ENCODE data around the gene PRSS57. TPM values are rescaled to one million over a fixed set of nuclear protein-coding genes. Genes with fewer than 3 reads are reported as not detected.

Gene PRSS57
- total and polyA plus RNA-seq, 2 of the 13 experiments (the other 11 are each of a cell fraction or from before 2014, with no cell fraction given), result 0.12 TPM; not detected in 1

- peaks cover 59% of the 10 kb centered on the region for H3K4me1 ChIP-seq (ENCODE audit: insufficient read depth, low read length)
- ChIA-PET POLR2A (interaction anchor here (0.8 to 2.8 kb wide), 15 partner anchors 10 to 130 kb away, joined by 3 to 21 read pairs (median 4); partner anchors contain the start of genes BSG, FSTL3 and POLRMT), CTCF (ENCODE audit: low intra/inter-chr PET ratio, low total read pairs) (no interaction called here)
- H3K79me2 ChIP-seq (ENCODE audit: insufficient read depth, low read length), result peaks cover 70% of the 10 kb centered on the region
- ATAC-seq (peak; percentile 80), FAIRE-seq (peak; percentile 94), DNase-seq (ENCODE audit: low spot score) (peak; percentile 95)
- H2AFZ ChIP-seq (ENCODE audit: low read length), result no peak overlapping the region
- H3K9me3 ChIP-seq (ENCODE audit: low read length), result no peaks in the 10 kb centered on the region
- peaks cover 4 to 20% of the 10 kb centered on the region in 2 experiments; a peak in 4 of 5 replicates for H3K36me3 ChIP-seq (replicated peaks in 1 of 2; ENCODE audit: control insufficient read depth in 1 of 2, insufficient read depth in 2 of 2, low read length in 2 of 2)
- in situ Hi-C loops (cut with HindIII; ENCODE audit: extremely low pct_ligation_motif_present, low pct_unique_long_range_greater_than_20kb), result no loop called here
- 0% methylated on average over 9 of the region's 20 CpGs for WGBS (ENCODE audit: low lambda C conversion rate)
- peak overlapping the region; percentile 96 for H3K27ac ChIP-seq (ENCODE audit: extremely low read length, insufficient read depth, low read length)
- H3K9ac ChIP-seq (ENCODE audit: insufficient read depth, low read depth, low read length), result peak overlapping the region; percentile 91
- peak overlapping the region; percentile 76 to 99 (median 96) for H3K4me3 ChIP-seq (replicated peaks in 1 of 3; ENCODE audit: insufficient read depth in 1 of 3, low read depth in 2 of 3, low read length in 3 of 3)
- H4K20me1 ChIP-seq (ENCODE audit: insufficient read depth, low read length), result peaks cover 56% of the 10 kb centered on the region
- H3K27me3 ChIP-seq (ENCODE audit: control insufficient read depth in 1 of 2, insufficient read depth in 2 of 2, low read length in 2 of 2), result no peaks in the 10 kb centered on the region; a peak in 1 of 5 replicates
- peak overlapping the region; percentile 83 for H3K4me2 ChIP-seq (ENCODE audit: low read depth, low read length)
- no TSS peak for BruUV-seq (replicated peaks)
- intact Hi-C loops (cut with micrococcal nuclease; ENCODE audit: unreplicated experiment), result loop anchor here (10.0 kb wide), 2 partner anchors 76 to 264 kb away; partner anchors contain the start of genes ARID3A and HCN2
- TF ChIP-seq ARID2 (CRISPR knock-in tag; IDR thresholded peaks at IDR 0.05; ENCODE audit: borderline replicate concordance) (no peak), HDAC6 (IDR thresholded peaks at IDR 0.05; ENCODE audit: low read depth, low read length) (no peak), ZNF441 (CRISPR knock-in tag; IDR thresholded peaks at IDR 0.05; ENCODE audit: borderline replicate concordance) (peak; percentile 82; the same call in 1 of the 2 replicates), PRMT3 (CRISPR knock-in tag; IDR thresholded peaks at IDR 0.05; ENCODE audit: borderline replicate concordance, low read depth) (no peak), ZMYM4 (CRISPR knock-in tag; IDR thresholded peaks at IDR 0.05) (0 out of 2 replicates have a peak, but pooled peaks have one; percentile 11), ZNF432 (CRISPR knock-in tag; IDR thresholded peaks at IDR 0.05; ENCODE audit: borderline replicate concordance) (no peak), CREM (IDR thresholded peaks at IDR 0.05) (peak; percentile 71; the same call in 1 of the 2 replicates), CREM (CRISPR knock-in tag; IDR thresholded peaks at IDR 0.05) (no peak), JUNB (CRISPR knock-in tag; IDR thresholded peaks at IDR 0.05; ENCODE audit: borderline replicate concordance) (no peak), NFYB (CRISPR knock-in tag; IDR thresholded peaks at IDR 0.05) (no peak), ZNF687 (CRISPR knock-in tag; IDR thresholded peaks at IDR 0.05) (peak; percentile 82), PHF5A (CRISPR knock-in tag; IDR thresholded peaks at IDR 0.05; ENCODE audit: low read depth, unreplicated experiment) (no peak), ZNF577 (CRISPR knock-in tag; IDR thresholded peaks at IDR 0.05; ENCODE audit: borderline replicate concordance, low read depth) (no peak), ZNF562 (CRISPR knock-in tag; IDR thresholded peaks at IDR 0.05; ENCODE audit: borderline replicate concordance) (no peak)
- TF ChIP-seq, protein P1, sequence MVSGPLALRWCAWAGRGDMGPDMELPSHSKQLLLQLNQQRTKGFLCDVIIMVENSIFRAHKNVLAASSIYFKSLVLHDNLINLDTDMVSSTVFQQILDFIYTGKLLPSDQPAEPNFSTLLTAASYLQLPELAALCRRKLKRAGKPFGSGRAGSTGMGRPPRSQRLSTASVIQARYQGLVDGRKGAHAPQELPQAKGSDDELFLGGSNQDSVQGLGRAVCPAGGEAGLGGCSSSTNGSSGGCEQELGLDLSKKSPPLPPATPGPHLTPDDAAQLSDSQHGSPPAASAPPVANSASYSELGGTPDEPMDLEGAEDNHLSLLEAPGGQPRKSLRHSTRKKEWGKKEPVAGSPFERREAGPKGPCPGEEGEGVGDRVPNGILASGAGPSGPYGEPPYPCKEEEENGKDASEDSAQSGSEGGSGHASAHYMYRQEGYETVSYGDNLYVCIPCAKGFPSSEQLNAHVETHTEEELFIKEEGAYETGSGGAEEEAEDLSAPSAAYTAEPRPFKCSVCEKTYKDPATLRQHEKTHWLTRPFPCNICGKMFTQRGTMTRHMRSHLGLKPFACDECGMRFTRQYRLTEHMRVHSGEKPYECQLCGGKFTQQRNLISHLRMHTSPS (CRISPR knock-in tag; IDR thresholded peaks at IDR 0.05; ENCODE audit: low read depth), result no peak
These were observed 34.3 kb downstream of the PRSS57 start for GRCh38 chr19:660793-661426.

All from HepG2 (cell line).